ENCODE results near the gene LDLRAD4.

DNA sequence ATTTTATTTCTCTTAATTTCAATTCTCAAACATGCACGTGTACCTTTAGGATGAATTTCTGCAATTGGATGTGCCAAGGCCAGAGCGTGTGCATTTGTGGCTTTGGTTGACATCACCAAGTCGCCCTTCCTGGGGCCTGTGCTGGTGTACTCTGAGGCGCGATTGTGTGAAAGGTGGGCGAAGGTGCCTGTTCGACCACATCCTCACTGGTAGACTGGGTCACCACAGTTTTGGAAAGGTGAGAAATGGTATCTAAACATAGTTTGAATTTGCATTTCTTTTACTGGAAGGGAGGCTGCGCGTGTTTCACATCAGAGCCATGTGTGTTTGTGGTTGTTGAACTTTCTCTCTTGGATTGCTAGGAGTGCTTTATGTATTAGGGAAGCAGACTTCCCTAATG, 89.8 kb downstream of the LDLRAD4 start:
- TF ChIP-seq, protein P1, sequence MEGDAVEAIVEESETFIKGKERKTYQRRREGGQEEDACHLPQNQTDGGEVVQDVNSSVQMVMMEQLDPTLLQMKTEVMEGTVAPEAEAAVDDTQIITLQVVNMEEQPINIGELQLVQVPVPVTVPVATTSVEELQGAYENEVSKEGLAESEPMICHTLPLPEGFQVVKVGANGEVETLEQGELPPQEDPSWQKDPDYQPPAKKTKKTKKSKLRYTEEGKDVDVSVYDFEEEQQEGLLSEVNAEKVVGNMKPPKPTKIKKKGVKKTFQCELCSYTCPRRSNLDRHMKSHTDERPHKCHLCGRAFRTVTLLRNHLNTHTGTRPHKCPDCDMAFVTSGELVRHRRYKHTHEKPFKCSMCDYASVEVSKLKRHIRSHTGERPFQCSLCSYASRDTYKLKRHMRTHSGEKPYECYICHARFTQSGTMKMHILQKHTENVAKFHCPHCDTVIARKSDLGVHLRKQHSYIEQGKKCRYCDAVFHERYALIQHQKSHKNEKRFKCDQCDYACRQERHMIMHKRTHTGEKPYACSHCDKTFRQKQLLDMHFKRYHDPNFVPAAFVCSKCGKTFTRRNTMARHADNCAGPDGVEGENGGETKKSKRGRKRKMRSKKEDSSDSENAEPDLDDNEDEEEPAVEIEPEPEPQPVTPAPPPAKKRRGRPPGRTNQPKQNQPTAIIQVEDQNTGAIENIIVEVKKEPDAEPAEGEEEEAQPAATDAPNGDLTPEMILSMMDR (IDR thresholded peaks at IDR 0.05; ENCODE audit: insufficient read depth, low read length, poor library complexity, severe bottlenecking) = no peak
- TF ChIP-seq EZH2phosphoT487 (conservative IDR thresholded peaks at IDR 0.05; ENCODE audit: low read length) = no peak

Data from SU-DHL-6 (cell line).